Measurements from ENCODE around the gene MPRIP.
"Not testable (repeated sequence)": the region's sequence is repeated elsewhere in the genome, so short reads cannot be mapped to it uniquely, and the experiment has no call there.

The MPRIP gene

GRCh38 chr17:17013828-17014747, 28.2 kb upstream of the MPRIP start:
- DNase-seq (ENCODE audit: low spot score): not testable (repeated sequence)

GRCh38 chr17:17014748-17015124, 27.5 kb upstream of the MPRIP start:
- DNase-seq (ENCODE audit: low spot score): not testable (repeated sequence)

- no peak for DNase-seq (ENCODE audit: low spot score)
Measured at GRCh38 chr17:17015230-17015629, 27.0 kb upstream of the MPRIP start.

GRCh38 chr17:17016199-17017197, 25.8 kb upstream of the MPRIP start:
- peak; percentile 48 for DNase-seq (ENCODE audit: low spot score)

GRCh38 chr17:17017343-17018014, 24.8 kb upstream of the MPRIP start:
- no peak for DNase-seq (ENCODE audit: low spot score)

- DNase-seq (ENCODE audit: low spot score): no peak
Measured at GRCh38 chr17:17018021-17018441, 24.2 kb upstream of the MPRIP start.

- no peak for DNase-seq (ENCODE audit: low spot score)
Measured at GRCh38 chr17:17018612-17019429, 23.4 kb upstream of the MPRIP start.

- no peak for DNase-seq (ENCODE audit: low spot score)
Measured at GRCh38 chr17:17019430-17019762, 22.9 kb upstream of the MPRIP start.

GRCh38 chr17:17019891-17020456, 22.3 kb upstream of the MPRIP start:
- no peak for DNase-seq (ENCODE audit: low spot score)

- no peak for DNase-seq (ENCODE audit: low spot score)
Measured at GRCh38 chr17:17020821-17021193, 21.4 kb upstream of the MPRIP start.

- DNase-seq (ENCODE audit: low spot score): peak; percentile 52
Measured at GRCh38 chr17:17021194-17021863, 20.9 kb upstream of the MPRIP start.

- no peak for DNase-seq (ENCODE audit: low spot score)
Measured at GRCh38 chr17:17022011-17022410, 20.2 kb upstream of the MPRIP start.

- no peak for DNase-seq (ENCODE audit: low spot score)
Measured at GRCh38 chr17:17022456-17022855, 19.8 kb upstream of the MPRIP start.

GRCh38 chr17:17024778-17025300, 17.4 kb upstream of the MPRIP start:
- DNase-seq (ENCODE audit: low spot score): no peak

- DNase-seq (ENCODE audit: low spot score): no peak
Measured at GRCh38 chr17:17025621-17026020, 16.6 kb upstream of the MPRIP start.

- DNase-seq (ENCODE audit: low spot score): no peak
Measured at GRCh38 chr17:17026163-17026562, 16.1 kb upstream of the MPRIP start.

GRCh38 chr17:17027442-17028058, 14.7 kb upstream of the MPRIP start:
- no peak for DNase-seq (ENCODE audit: low spot score)

- DNase-seq (ENCODE audit: low spot score): no peak
Measured at GRCh38 chr17:17028059-17028877, 14.0 kb upstream of the MPRIP start.
